Retinal pigment epithelial cell (primary cell): ENCODE data around the gene CADM1.

ENCODE experiments used
- DNase-seq: peaks from one replicate; pipeline ENCODE4 v3.0.0-alpha.2; 2010; ENCODE audit warnings: low read depth
- H3K4me3 ChIP-seq: 2 replicates; pipeline ENCODE4 v1.5.1; 2011; ENCODE audit warnings: mild to moderate bottlenecking, low read length, control low read depth, moderate library complexity
- CTCF ChIP-seq: conservative IDR thresholded peaks from 2 replicates; pipeline ENCODE4 v1.5.1; 2011; ENCODE audit warnings: low read depth, low read length, control low read depth, inconsistent platforms

CADM1 gene

GRCh38 chr11:115496892-115497291 lies 7.3 kb downstream of the CADM1 start:
- DNase-seq, result no peak
- no peak for TF ChIP-seq CTCF
- H3K4me3 ChIP-seq, result no peak overlapping the region

GRCh38 chr11:115493905-115494304 lies 10.3 kb downstream of the CADM1 start:
- no peak for DNase-seq
- H3K4me3 ChIP-seq, result no peak overlapping the region
- TF ChIP-seq CTCF, result no peak

- no peak for DNase-seq
- no peak overlapping the region for H3K4me3 ChIP-seq
- TF ChIP-seq CTCF, result no peak
Measured at GRCh38 chr11:115493488-115493887, 10.7 kb downstream of the CADM1 start.

- H3K4me3 ChIP-seq, result no peak overlapping the region
- DNase-seq, result no peak
- no peak for TF ChIP-seq CTCF
Measured at GRCh38 chr11:115489466-115489865, 14.7 kb downstream of the CADM1 start.

- peak; percentile 84 for DNase-seq
- no peak overlapping the region for H3K4me3 ChIP-seq
- no peak for TF ChIP-seq CTCF
Measured at GRCh38 chr11:115488945-115489344, 15.3 kb downstream of the CADM1 start.

GRCh38 chr11:115481528-115481927 lies 22.7 kb downstream of the CADM1 start:
- DNase-seq, result no peak
- H3K4me3 ChIP-seq, result no peak overlapping the region
- no peak for TF ChIP-seq CTCF

- DNase-seq, result no peak
- no peak overlapping the region for H3K4me3 ChIP-seq
- no peak for TF ChIP-seq CTCF
Measured at GRCh38 chr11:115480611-115481010, 23.6 kb downstream of the CADM1 start.
